GM21717 (cell line): ENCODE measurements around the gene NPIPB12.
"Not testable (repeated sequence)": the region's sequence is repeated elsewhere in the genome, so short reads cannot be mapped to it uniquely, and the experiment has no call there.

Experiments used
- ATAC-seq: cut with Tn5 transposase; IDR thresholded peaks from one replicate; pipeline ENCODE4 v1.9.1; 2021; ENCODE audit warnings: mild to moderate bottlenecking, moderate library complexity; ENCODE audit not compliant: unreplicated experiment

NPIPB12 gene

GRCh38 chr16:29506308-29506707 is at the start of gene NPIPB12:
Gene NPIPB12 (minus strand): TSS chr16:29506408.
- ATAC-seq: not testable (repeated sequence)

- not testable (repeated sequence) for ATAC-seq
Measured at GRCh38 chr16:29521520-29521919, 15.3 kb upstream of the NPIPB12 start.

GRCh38 chr16:29482276-29482675 is 23.9 kb downstream of the NPIPB12 start:
- not testable (repeated sequence) for ATAC-seq

- ATAC-seq: not testable (repeated sequence)
Measured at GRCh38 chr16:29472065-29472464, 34.1 kb downstream of the NPIPB12 start.

- not testable (repeated sequence) for ATAC-seq
Measured at GRCh38 chr16:29469660-29470059, 36.5 kb downstream of the NPIPB12 start.

GRCh38 chr16:29467654-29468366 is 38.4 kb downstream of the NPIPB12 start:
- not testable (repeated sequence) for ATAC-seq

- not testable (repeated sequence) for ATAC-seq
Measured at GRCh38 chr16:29466904-29467303, 39.3 kb downstream of the NPIPB12 start.

GRCh38 chr16:29465985-29466824 is 40.0 kb downstream of the NPIPB12 start:
- ATAC-seq: not testable (repeated sequence)

GRCh38 chr16:29460647-29461030 is 45.6 kb downstream of the NPIPB12 start:
- not testable (repeated sequence) for ATAC-seq

- not testable (repeated sequence) for ATAC-seq
Measured at GRCh38 chr16:29459706-29460646, 46.2 kb downstream of the NPIPB12 start, which contains the start of gene SULT1A4. Gene SULT1A4 (plus strand): TSS chr16:29459913. CDS start chr16:29461386, 1,473 bp downstream.

- not testable (repeated sequence) for ATAC-seq
Measured at GRCh38 chr16:29457660-29458059, 48.5 kb downstream of the NPIPB12 start.

GRCh38 chr16:29454828-29455227 is 51.4 kb downstream of the NPIPB12 start:
- ATAC-seq: peak; percentile 55

- ATAC-seq: peak; percentile 82
Measured at GRCh38 chr16:29454269-29454668, 51.9 kb downstream of the NPIPB12 start, which contains the start of the genes BOLA2 and SLX1B. Gene BOLA2 (minus strand): TSS chr16:29454351. CDS start chr16:29454253, 98 bp downstream. Gene SLX1B (plus strand): TSS chr16:29454533.

- peak; percentile 17 for ATAC-seq
Measured at GRCh38 chr16:29453754-29454153, 52.5 kb downstream of the NPIPB12 start.
